Liver (tissue), 9 donors: ENCODE data around the gene ADCY9. TPM values are rescaled to one million over a fixed set of nuclear protein-coding genes. Genes with fewer than 3 reads are reported as not detected.

ENCODE experiments used
- DNase-seq: peaks from one replicate; pipeline ENCODE4 v3.0.0-alpha.2; 2017; ENCODE audit warnings: low spot score
- H3K27ac ChIP-seq, 2 donors: one replicate each; pipeline ENCODE4 v1.7.0; 2013; ENCODE audit warnings: inconsistent platforms in 2 of 2, low read length in 2 of 2, control low read depth in 1 of 2, low read depth in 1 of 2, mild to moderate bottlenecking in 1 of 2
- H3K27me3 ChIP-seq, 4 donors: one replicate each; pipeline versions ENCODE4 v1.6.1 to v1.7.0; 2013; ENCODE audit warnings: low read length in 3 of 4, inconsistent platforms in 1 of 4, mild to moderate bottlenecking in 1 of 4, moderate library complexity in 1 of 4; ENCODE audit not compliant: control insufficient read depth in 4 of 4, insufficient read depth in 4 of 4
- H3K36me3 ChIP-seq, 4 donors: one replicate each; pipeline versions ENCODE4 v1.6.1 to v1.7.0; 2013; ENCODE audit warnings: low read length in 3 of 4, mild to moderate bottlenecking in 3 of 4, low read depth in 1 of 4, moderate library complexity in 1 of 4; ENCODE audit not compliant: control insufficient read depth in 4 of 4, insufficient read depth in 3 of 4
- H3K4me1 ChIP-seq, 4 donors: one replicate each; pipeline versions ENCODE4 v1.6.1 to v1.7.0; 2013; ENCODE audit warnings: low read length in 3 of 4, mild to moderate bottlenecking in 3 of 4, moderate library complexity in 1 of 4; ENCODE audit not compliant: control insufficient read depth in 4 of 4, insufficient read depth in 4 of 4
- H3K4me3 ChIP-seq, 3 donors: one replicate each; pipeline versions ENCODE4 v1.6.1 to v1.7.0; 2013; ENCODE audit warnings: low read length in 3 of 3, control low read depth in 1 of 3, low read depth in 1 of 3, mild to moderate bottlenecking in 1 of 3
- H3K9ac ChIP-seq, 2 donors: one replicate each; pipeline ENCODE4 v1.7.0; 2013; ENCODE audit warnings: low read length in 2 of 2, mild to moderate bottlenecking in 2 of 2, moderate library complexity in 2 of 2, control low read depth in 1 of 2, low read depth in 1 of 2
- H3K9me3 ChIP-seq, 4 donors: one replicate each; pipeline versions ENCODE4 v1.6.1 to v1.7.0; 2013; ENCODE audit warnings: low read length in 3 of 4; ENCODE audit not compliant: control insufficient read depth in 4 of 4
- EGR1 ChIP-seq, 2 donors: IDR thresholded peaks; 2 replicates each; pipeline ENCODE4 v1.6.1; 2016 to 2018; ENCODE audit warnings: antibody characterized with exemption in 2 of 2, low read depth in 2 of 2
- FOXA1 ChIP-seq: IDR thresholded peaks from 2 replicates; pipeline ENCODE4 v1.6.1; 2016; ENCODE audit warnings: antibody characterized with exemption
- FOXA2 ChIP-seq: IDR thresholded peaks from 2 replicates; pipeline ENCODE4 v1.6.1; 2016; ENCODE audit warnings: antibody characterized with exemption
- HNF4G ChIP-seq: IDR thresholded peaks from 2 replicates; pipeline ENCODE4 v1.6.1; 2016; ENCODE audit warnings: antibody characterized with exemption
- JUND ChIP-seq, 2 donors: IDR thresholded peaks; 2 replicates each; pipeline ENCODE4 v1.6.1; 2016; ENCODE audit warnings: antibody characterized with exemption in 2 of 2
- NR2F2 ChIP-seq: IDR thresholded peaks from 2 replicates; pipeline ENCODE4 v1.6.1; 2016; ENCODE audit warnings: antibody characterized with exemption
- RAD21 ChIP-seq, 2 donors: IDR thresholded peaks; 2 replicates each; pipeline ENCODE4 v1.6.1; 2016; ENCODE audit warnings: antibody characterized with exemption in 2 of 2, mild to moderate bottlenecking in 2 of 2
- RXRA ChIP-seq, 2 donors: IDR thresholded peaks; 2 replicates each; pipeline ENCODE4 v1.6.1; 2017 to 2018; ENCODE audit warnings: antibody characterized with exemption in 2 of 2, mild to moderate bottlenecking in 1 of 2
- SP1 ChIP-seq: IDR thresholded peaks from 2 replicates; pipeline ENCODE4 v1.6.1; 2018; ENCODE audit warnings: antibody characterized with exemption, mild to moderate bottlenecking
- TAF1 ChIP-seq: conservative IDR thresholded peaks from 2 replicates; pipeline ENCODE4 v1.6.1; 2016; ENCODE audit warnings: antibody characterized with exemption, mild to moderate bottlenecking
- YY1 ChIP-seq: IDR thresholded peaks from 2 replicates; pipeline ENCODE4 v1.6.1; 2016; ENCODE audit warnings: antibody characterized with exemption, mild to moderate bottlenecking
- WGBS: extraction: QIAGEN DNeasy Blood & Tissue Kit; methylation state at CpG from one replicate; pipeline ENCODE4 v1.1.7; 2013; 5-methylcytosine and 5-hydroxymethylcytosine counted together
- polyA plus RNA-seq, 2 donors: library from polyadenylated mRNA; stranded (reverse) in 1 of 2; unstranded in 1 of 2; fragments of 200-250 nt in 1 of 2; fragments of >200 nt in 1 of 2; fragmentation: Nextera tagmentation in 1 of 2; extraction: Ambion mirVana in 1 of 2; gene quantifications; one replicate each; pipeline versions ENCODE4 v1.2.1 to v1.2.3, GENCODE V29; 2013 to 2015
- total RNA-seq, 2 donors: library from RNA; depleted of rRNA; stranded (reverse); fragments of >200 nt; gene quantifications; one replicate each; pipeline ENCODE4 v1.2.3, GENCODE V29; 2014
- TF ChIP-seq, protein P1 (sequence below): IDR thresholded peaks from 2 replicates; pipeline ENCODE4 v1.6.1; 2016; ENCODE audit warnings: antibody characterized with exemption, mild to moderate bottlenecking
- TF ChIP-seq, protein P2 (sequence below): fragments of 150-350 bp; IDR thresholded peaks from 2 replicates; pipeline ENCODE4 v1.5.1; 2017; ENCODE audit warnings: improper control_type of control experiment, low read depth, low read length; ENCODE audit not compliant: missing input control
- TF ChIP-seq, protein P3 (sequence below): IDR thresholded peaks from 2 replicates; pipeline ENCODE4 v1.6.1; 2016; ENCODE audit warnings: antibody characterized with exemption
- TF ChIP-seq, protein P4 (sequence below): IDR thresholded peaks from 2 replicates; pipeline ENCODE4 v1.6.1; 2016; ENCODE audit warnings: antibody characterized with exemption
- TF ChIP-seq, protein P5 (sequence below): IDR thresholded peaks from 2 replicates; pipeline ENCODE4 v1.6.1; 2016; ENCODE audit warnings: antibody characterized with exemption
- donor health status: healthy.
- donor health status: healthy.
- donor health status: healthy.
- donor health status: healthy.
- donor health status: healthy.

The ADCY9 gene
- total and polyA plus RNA-seq, 4 donors = 3.6 to 25.1 (median 11.0) TPM

DNA sequence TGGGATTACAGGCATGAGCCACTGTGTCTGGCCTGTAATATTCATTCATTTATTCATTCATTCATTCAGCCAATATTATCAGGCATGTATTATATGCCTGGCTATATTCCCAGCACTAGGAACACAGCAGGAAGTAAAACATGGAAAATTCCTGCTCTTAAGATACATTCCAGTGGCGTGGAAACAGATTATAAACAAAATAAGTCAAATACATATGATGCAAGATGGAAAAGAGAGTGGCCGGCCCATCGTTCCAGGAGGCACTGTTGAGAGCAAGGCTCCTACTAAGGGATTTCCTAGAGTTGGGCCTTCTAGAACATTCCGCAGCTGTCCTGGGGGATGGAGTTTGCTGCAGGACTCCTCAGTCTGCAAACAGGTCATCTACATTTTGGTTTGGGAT lies 17.7 kb downstream of the ADCY9 start:
- no peak for DNase-seq
- TF ChIP-seq NR2F2 = no peak
- TF ChIP-seq, protein P1, sequence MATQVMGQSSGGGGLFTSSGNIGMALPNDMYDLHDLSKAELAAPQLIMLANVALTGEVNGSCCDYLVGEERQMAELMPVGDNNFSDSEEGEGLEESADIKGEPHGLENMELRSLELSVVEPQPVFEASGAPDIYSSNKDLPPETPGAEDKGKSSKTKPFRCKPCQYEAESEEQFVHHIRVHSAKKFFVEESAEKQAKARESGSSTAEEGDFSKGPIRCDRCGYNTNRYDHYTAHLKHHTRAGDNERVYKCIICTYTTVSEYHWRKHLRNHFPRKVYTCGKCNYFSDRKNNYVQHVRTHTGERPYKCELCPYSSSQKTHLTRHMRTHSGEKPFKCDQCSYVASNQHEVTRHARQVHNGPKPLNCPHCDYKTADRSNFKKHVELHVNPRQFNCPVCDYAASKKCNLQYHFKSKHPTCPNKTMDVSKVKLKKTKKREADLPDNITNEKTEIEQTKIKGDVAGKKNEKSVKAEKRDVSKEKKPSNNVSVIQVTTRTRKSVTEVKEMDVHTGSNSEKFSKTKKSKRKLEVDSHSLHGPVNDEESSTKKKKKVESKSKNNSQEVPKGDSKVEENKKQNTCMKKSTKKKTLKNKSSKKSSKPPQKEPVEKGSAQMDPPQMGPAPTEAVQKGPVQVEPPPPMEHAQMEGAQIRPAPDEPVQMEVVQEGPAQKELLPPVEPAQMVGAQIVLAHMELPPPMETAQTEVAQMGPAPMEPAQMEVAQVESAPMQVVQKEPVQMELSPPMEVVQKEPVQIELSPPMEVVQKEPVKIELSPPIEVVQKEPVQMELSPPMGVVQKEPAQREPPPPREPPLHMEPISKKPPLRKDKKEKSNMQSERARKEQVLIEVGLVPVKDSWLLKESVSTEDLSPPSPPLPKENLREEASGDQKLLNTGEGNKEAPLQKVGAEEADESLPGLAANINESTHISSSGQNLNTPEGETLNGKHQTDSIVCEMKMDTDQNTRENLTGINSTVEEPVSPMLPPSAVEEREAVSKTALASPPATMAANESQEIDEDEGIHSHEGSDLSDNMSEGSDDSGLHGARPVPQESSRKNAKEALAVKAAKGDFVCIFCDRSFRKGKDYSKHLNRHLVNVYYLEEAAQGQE = no peak
- TF ChIP-seq TAF1 = no peak
- no peak for TF ChIP-seq YY1
- TF ChIP-seq FOXA1 = no peak
- TF ChIP-seq JUND (IDR thresholded peaks at IDR 0.05) = no peak
- TF ChIP-seq FOXA2 = no peak
- TF ChIP-seq, protein P2, sequence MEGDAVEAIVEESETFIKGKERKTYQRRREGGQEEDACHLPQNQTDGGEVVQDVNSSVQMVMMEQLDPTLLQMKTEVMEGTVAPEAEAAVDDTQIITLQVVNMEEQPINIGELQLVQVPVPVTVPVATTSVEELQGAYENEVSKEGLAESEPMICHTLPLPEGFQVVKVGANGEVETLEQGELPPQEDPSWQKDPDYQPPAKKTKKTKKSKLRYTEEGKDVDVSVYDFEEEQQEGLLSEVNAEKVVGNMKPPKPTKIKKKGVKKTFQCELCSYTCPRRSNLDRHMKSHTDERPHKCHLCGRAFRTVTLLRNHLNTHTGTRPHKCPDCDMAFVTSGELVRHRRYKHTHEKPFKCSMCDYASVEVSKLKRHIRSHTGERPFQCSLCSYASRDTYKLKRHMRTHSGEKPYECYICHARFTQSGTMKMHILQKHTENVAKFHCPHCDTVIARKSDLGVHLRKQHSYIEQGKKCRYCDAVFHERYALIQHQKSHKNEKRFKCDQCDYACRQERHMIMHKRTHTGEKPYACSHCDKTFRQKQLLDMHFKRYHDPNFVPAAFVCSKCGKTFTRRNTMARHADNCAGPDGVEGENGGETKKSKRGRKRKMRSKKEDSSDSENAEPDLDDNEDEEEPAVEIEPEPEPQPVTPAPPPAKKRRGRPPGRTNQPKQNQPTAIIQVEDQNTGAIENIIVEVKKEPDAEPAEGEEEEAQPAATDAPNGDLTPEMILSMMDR = no peak
- TF ChIP-seq, protein P3, sequence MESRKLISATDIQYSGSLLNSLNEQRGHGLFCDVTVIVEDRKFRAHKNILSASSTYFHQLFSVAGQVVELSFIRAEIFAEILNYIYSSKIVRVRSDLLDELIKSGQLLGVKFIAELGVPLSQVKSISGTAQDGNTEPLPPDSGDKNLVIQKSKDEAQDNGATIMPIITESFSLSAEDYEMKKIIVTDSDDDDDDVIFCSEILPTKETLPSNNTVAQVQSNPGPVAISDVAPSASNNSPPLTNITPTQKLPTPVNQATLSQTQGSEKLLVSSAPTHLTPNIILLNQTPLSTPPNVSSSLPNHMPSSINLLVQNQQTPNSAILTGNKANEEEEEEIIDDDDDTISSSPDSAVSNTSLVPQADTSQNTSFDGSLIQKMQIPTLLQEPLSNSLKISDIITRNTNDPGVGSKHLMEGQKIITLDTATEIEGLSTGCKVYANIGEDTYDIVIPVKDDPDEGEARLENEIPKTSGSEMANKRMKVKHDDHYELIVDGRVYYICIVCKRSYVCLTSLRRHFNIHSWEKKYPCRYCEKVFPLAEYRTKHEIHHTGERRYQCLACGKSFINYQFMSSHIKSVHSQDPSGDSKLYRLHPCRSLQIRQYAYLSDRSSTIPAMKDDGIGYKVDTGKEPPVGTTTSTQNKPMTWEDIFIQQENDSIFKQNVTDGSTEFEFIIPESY = no peak
- TF ChIP-seq, protein P4, sequence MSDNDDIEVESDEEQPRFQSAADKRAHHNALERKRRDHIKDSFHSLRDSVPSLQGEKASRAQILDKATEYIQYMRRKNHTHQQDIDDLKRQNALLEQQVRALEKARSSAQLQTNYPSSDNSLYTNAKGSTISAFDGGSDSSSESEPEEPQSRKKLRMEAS = no peak
- TF ChIP-seq RAD21 (IDR thresholded peaks at IDR 0.05) = no peak
- WGBS = 88% methylated on average over 4 of the region's 4 CpGs

DNA sequence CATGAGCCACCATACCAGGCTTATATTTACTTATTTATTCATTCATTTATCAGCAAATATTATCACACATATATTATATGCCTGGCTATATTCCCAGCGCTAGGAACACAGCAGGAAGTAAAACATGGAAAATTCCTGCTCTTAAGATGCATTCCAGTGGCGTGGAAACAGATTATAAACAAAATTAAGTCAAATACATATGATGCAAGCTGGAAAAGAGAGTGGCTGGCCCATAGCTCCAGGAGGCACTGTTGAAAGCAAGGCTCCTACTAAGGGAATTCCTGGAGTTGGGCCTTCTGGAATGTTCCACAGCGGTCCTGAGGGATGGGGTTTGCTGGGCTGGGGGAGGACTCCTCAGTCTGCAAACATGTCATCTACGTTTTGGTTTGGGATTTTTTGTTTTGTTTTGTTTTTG lies 18.4 kb downstream of the ADCY9 start:
- H3K27me3 ChIP-seq = no peaks in the 10 kb centered on the region
- DNase-seq = no peak
- no peaks in the 10 kb centered on the region for H3K36me3 ChIP-seq
- WGBS = 78% methylated on average over 4 of the region's 4 CpGs
- peaks cover 3 to 50% (median 27%) of the 10 kb centered on the region in 4 donors for H3K4me1 ChIP-seq
- TF ChIP-seq HNF4G (no peak), NR2F2 (no peak), EGR1 (IDR thresholded peaks at IDR 0.05; ENCODE audit: low read depth in 2 of 2) (no peak), RXRA (IDR thresholded peaks at IDR 0.05) (no peak), RAD21 (IDR thresholded peaks at IDR 0.05) (no peak), FOXA2 (no peak), SP1 (no peak), YY1 (no peak)
- TF ChIP-seq, protein P3 = no peak
- TF ChIP-seq, protein P1 = no peak
- TF ChIP-seq, protein P5, sequence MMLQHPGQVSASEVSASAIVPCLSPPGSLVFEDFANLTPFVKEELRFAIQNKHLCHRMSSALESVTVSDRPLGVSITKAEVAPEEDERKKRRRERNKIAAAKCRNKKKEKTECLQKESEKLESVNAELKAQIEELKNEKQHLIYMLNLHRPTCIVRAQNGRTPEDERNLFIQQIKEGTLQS = no peak
- H3K4me3 ChIP-seq = no peak overlapping the region
- no peak overlapping the region for H3K27ac ChIP-seq
- no peak overlapping the region for H3K9ac ChIP-seq
- no peaks in the 10 kb centered on the region for H3K9me3 ChIP-seq

More for the DNA sequence above, 17.7 kb downstream of the ADCY9 start:
- no peaks in the 10 kb centered on the region for H3K27me3 ChIP-seq
- no peak overlapping the region for H3K27ac ChIP-seq
- H3K4me1 ChIP-seq = peaks cover 3 to 44% (median 23%) of the 10 kb centered on the region in 4 donors
- no peak overlapping the region for H3K9ac ChIP-seq
- no peaks in the 10 kb centered on the region for H3K36me3 ChIP-seq
- H3K4me3 ChIP-seq = no peak overlapping the region
- H3K9me3 ChIP-seq = no peaks in the 10 kb centered on the region
